ENCODE results near the gene YY1.
"Not testable (repeated sequence)": the region's sequence is repeated elsewhere in the genome, so short reads cannot be mapped to it uniquely, and the experiment has no call there.

Gene YY1

DNA sequence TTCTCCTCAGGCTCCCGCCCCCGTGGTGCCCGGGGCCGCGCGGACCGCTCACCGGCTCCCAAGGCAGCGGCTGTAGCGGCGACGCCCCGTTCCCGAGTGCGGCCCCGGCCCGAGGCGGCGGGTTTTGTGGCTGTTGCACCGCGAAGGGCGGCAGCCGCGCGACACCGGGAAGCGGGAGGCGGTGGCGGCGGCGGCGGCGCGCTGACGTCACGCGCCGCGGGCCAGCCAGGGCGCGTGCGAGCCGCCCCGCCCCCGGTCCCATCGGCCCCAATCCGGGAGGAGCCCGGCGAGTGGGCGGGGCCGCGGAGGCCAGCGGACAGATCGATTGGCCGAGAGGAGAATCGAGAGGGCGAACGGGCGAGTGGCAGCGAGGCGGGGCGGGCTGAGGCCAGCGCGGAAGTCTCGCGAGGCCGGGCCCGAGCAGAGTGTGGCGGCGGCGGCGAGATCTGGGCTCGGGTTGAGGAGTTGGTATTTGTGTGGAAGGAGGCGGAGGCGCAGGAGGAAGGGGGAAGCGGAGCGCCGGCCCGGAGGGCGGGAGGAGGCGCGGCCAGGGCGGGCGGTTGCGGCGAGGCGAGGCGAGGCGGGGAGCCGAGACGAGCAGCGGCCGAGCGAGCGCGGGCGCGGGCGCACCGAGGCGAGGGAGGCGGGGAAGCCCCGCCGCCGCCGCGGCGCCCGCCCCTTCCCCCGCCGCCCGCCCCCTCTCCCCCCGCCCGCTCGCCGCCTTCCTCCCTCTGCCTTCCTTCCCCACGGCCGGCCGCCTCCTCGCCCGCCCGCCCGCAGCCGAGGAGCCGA, at the start of gene YY1:
Gene YY1 (plus strand): TSS at position 726 of the 792 bp plus-strand sequence. CDS start 101 bp downstream, outside the sequence.
- DNase-seq (ENCODE audit: low read depth in 2 of 2) = peak; percentile 98 to 100

DNA sequence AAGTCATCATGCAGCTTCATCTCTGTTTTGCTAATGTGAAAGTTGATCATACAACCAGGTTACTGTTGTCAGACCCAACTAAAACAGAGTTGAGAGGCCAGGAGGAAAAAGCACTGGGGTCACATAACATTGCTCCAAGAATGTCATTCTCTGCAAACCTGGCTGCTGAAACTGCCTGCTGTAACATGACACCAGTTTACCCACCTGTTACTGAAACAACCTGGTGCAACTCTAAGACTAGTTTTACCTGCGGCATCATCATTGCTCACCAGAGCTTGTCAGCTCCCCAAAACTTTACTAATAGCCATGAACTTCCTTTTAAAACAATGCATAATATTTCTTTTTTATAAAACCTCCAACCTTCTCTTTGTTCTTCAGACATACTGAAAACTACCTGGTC, 48.8 kb upstream of the YY1 start:
- no peak for DNase-seq (ENCODE audit: low read depth in 2 of 2)

DNA sequence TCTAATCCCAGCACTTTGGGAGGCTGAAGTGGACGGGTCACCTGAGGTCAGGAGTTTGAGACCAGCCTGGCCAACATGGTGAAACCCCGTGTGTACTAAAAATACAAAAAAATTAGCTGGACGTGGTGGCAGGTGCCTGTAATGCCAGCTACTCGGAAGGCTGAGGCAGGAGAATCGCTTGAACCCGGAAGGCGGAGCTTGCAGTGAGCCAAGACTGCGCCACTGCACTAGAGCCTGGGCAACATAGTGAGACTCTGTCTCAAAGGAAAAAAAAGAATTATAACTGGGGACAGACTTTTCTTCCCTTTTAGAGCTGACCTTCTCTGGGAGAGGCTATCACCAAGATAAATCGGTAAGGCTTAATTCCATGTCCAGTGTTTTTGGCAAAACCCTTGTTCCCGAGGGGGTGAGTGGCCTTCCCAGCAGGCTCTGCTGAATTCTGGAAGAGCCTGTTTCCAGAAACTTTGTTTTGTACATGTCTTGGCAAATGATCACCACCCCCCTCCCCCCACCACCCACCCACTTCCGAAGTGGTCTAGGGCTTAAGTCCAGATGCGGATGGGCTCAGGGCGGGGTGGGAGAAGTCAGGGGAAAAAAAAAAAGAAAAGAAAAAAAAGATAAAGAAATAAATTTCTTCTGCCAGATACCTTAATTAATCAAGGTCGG, 47.2 kb upstream of the YY1 start:
- no peak for DNase-seq (ENCODE audit: low read depth in 2 of 2)

GRCh38 chr14:100192250-100192671, 46.7 kb upstream of the YY1 start:
- no peak for DNase-seq (ENCODE audit: low read depth in 2 of 2)

DNA sequence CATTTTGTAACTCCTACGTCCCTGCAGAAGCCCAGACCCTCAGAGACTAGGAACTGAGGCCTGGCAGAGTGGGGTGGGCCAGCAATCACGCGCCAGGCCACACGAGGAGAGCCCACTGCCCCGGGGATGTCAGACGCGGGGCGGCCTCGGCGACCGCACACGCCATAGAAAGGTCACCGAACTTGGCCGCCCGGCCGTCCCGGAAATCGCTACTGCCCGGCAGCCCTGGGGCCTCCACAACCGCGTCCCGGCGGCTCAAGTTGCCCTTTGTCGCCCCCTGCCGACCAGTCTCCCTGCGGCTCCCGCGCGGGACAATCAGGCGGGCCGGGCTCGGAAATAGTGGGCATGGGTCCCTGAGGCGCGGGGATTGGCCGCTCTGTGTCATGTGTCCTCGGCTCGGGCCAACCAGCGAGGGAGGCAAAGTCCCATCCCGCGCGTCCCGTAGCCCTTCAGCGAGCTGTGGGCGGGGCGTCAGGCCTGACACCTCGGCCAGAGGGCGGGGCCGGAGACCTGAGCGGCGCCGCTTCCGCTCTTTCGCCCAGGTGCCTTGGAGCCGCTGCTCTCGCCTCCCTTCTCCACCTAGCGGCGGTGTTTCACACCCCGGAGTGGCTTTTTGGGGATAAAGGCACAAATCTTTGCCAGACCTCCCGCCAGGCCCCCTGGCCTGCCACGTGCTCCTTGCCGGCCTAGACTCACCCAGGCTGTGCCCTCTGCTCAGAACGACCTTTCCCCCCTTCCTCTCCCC, 46.1 kb upstream of the YY1 start:
- peak; percentile 99 for DNase-seq (ENCODE audit: low read depth in 2 of 2)

- no peak for DNase-seq (ENCODE audit: low read depth in 2 of 2)
Measured at GRCh38 chr14:100193417-100194357, 45.3 kb upstream of the YY1 start.

DNA sequence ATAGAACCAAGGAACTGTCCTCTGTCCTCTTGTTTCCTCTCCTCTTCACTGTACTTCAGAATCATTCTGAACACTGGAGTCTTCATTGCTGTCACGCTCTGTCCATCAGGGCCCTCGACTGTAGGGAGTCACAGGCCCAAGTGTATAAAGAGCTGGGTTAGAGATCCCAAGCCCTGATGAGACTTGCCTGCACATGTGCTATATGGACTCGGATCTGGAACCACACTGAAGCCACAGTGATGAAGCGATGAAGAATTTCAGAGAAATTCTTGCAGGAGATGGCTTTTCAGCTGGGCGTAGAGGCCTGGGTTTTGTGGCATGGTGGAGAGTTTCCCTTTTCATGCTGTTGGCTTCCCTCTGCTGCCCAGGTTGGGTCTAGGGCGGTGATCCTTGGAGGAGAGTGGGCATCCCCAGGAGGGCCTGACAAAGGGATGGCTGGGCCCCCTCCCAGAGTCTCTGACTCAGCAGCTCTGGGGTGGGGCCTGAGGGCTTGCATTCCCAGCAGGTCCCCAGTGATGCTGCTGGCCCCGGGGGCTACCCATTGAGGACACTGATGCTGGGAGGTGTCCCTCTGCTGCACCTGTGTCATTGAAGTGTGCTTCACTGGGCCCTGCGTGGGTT, 39.6 kb upstream of the YY1 start:
- no peak for DNase-seq (ENCODE audit: low read depth in 2 of 2)

DNA sequence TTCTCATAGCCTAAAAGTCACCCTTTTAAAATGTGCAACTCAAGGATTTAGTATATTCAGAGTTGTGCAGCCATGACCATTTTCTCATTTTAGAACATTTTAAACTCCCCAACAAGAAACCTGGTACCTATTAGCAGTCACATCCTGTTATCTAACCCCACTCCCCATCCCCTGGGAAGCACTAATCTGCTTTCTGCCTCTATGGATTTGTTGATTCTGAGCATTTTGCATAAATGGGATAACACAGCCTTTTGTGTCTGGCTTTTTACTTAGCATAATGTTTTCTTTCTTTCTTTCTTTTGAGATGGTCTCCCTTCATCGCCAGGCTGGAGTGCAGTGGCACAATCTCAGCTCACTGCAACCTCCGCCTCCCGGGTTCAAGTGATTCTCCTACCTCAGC, 38.6 kb upstream of the YY1 start:
- no peak for DNase-seq (ENCODE audit: low read depth in 2 of 2)

DNA sequence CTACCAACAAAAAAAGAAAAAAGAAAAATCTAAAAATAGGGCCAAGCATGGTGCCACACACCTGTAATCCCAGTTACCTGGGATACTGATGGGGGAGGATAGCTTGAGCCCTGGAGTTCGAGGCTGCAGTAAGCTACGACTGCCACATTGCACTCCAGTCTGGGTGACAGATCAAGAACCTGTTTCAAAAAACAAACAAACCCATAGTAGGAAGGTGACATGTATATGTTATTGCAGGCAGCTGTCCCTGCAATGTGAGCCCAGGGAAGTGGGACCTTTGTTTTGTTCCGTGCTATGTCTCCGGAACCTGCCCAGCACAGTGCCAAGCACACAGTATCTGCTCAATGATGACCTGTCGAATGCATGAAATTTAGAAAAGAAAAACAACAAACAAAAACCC, 37.2 kb upstream of the YY1 start:
- DNase-seq (ENCODE audit: low read depth in 2 of 2) = no peak

DNA sequence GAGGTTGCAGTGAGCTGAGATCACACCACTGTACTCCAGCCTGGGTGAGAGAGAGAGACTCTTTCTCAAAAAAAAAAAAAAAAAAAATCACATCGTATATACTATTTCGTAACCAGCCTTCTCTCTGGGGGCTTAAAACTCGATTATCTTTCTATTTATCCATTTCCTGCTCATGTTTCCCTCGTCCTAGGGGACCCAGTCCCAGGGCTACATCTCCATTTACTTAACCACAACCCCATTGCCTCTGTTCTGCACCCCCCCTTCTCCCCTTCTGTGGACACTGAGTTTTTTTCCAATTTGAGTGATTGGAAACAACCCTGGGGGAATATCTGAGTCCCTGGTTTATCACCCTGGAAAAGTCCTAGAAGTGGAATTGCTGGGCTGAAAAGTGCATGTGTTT, 36.2 kb upstream of the YY1 start:
- no peak for DNase-seq (ENCODE audit: low read depth in 2 of 2)

DNA sequence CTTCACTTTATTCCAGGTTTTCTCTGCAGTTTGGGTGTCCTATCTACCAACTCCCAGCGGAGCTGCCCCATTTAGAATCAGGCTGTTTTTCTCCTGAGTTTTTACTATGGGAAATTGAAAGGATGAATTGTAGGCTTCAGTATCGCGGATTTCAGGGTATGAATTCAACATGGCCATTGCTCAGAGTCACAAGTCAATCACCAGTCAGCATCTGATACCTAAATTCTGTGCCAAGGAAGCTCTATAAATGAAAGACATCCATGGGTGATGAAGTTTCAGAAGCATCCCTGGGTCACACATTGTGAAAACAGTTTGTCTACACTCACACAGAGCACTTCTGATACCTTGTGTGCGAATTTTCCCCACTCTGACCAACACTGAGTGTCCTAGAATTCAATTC, 35.8 kb upstream of the YY1 start:
- no peak for DNase-seq (ENCODE audit: low read depth in 2 of 2)

GRCh38 chr14:100203962-100204834, 34.7 kb upstream of the YY1 start:
- no peak for DNase-seq (ENCODE audit: low read depth in 2 of 2)

GRCh38 chr14:100204835-100205167, 34.1 kb upstream of the YY1 start:
- not testable (repeated sequence) for DNase-seq (ENCODE audit: low read depth in 2 of 2)

DNA sequence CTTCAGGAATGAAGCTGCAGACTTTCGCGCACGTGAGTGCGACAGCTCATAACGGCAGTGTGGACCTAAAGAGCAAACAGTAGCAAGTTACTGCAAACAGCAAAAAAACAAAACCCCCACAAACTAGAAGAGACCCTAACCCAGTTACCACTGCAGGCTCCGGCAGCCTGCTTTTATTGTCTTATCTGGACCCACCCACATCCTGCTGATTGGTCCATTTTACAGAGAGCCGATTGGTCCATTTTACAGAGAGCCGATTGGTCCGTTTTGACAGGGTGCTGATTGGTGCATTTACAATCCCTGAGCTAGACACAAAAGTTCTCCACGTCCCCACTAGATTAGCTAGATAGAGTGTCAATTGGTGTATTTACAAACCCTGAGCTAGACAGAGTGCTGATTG, 31.4 kb upstream of the YY1 start:
- not testable (repeated sequence) for DNase-seq (ENCODE audit: low read depth in 2 of 2)

DNA sequence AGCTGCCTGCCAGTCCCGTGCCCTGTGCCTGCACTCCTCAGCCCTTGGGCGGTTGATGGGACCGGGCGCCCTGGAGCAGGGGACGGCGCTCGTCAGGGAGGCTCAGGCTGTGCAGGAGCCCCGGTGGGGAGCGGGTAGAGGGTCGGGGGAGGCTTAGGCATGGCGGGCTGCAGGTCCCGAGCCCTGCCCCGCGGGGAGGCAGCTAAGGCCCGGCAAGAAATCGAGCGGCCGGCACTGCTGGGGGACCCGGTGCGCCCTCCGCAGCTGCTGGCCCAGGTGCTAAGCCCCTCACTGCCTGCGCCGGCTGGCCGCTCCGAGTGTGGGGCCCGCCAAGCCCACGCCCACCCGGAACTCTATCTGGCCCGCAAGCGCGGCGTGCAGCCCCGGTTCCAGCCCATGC, 30.8 kb upstream of the YY1 start:
- not testable (repeated sequence) for DNase-seq (ENCODE audit: low read depth in 2 of 2)

DNA sequence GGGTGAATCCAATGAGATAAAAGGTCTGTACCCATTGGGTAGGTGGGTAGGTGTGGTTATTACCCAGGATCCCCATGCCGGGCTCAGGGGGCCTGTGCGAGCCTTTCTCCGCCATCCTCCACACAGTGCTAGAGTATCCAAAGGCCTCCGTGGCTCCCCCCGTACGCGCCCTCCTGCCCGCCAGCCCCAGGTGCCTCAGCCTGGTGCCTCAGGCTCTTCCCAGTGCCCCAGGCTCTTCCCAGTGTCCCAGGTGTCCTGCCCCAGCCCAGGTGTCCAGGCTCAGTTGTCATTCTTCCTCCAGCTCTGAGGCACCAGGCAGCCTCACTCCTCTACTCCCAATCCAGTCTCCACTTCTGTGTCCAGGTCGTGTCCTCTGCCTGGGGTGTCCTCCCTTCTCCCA, 27.6 kb upstream of the YY1 start:
- no peak for DNase-seq (ENCODE audit: low read depth in 2 of 2)

- no peak for DNase-seq (ENCODE audit: low read depth in 2 of 2)
Measured at GRCh38 chr14:100211893-100212292, 27.1 kb upstream of the YY1 start.

- DNase-seq (ENCODE audit: low read depth in 2 of 2) = no peak
Measured at GRCh38 chr14:100212476-100213333, 26.2 kb upstream of the YY1 start.

GRCh38 chr14:100213587-100213955, 25.4 kb upstream of the YY1 start:
- DNase-seq (ENCODE audit: low read depth in 2 of 2) = no peak

Measured in stimulated activated CD4-positive, alpha-beta T cell treated with anti-CD3 and anti-CD28 coated beads, Interleukin-1b, Interleukin-23, amount 100 ng/mL, for 4 hours (primary cell).